Measurements from ENCODE around the gene JAK3. TPM values are rescaled to one million over a fixed set of nuclear protein-coding genes. Genes with fewer than 3 reads are reported as not detected.

JAK3 gene
- total RNA-seq, 2 donors from 2014 or later: 2.0 to 3.1 TPM

- no peak overlapping the region for H3K4me3 ChIP-seq
- DNase-seq: no peak
- no peak for TF ChIP-seq POLR2A (IDR thresholded peaks at IDR 0.05)
- no peak for TF ChIP-seq CTCF (IDR thresholded peaks at IDR 0.05)
- H3K4me1 ChIP-seq: peaks cover 14% of the 10 kb centered on the region
- intact Hi-C loops (cut with DNase I): no loop called here
- no peaks in the 10 kb centered on the region for H3K9me3 ChIP-seq
- 57 to 64% methylated on average over 7 to 10 of the region's 10 CpGs for WGBS, 2 donors
- ATAC-seq: no peak
- H3K36me3 ChIP-seq (replicated peaks in 1 of 2; ENCODE audit: insufficient read depth in 1 of 2, low read depth in 2 of 2): no peaks in the 10 kb centered on the region
- peaks cover 0 to 30% of the 10 kb centered on the region in 2 donors for H3K27me3 ChIP-seq
- no peak overlapping the region for H3K27ac ChIP-seq
Measured at GRCh38 chr19:17871032-17871877, 23.5 kb upstream of the JAK3 start.

DNA sequence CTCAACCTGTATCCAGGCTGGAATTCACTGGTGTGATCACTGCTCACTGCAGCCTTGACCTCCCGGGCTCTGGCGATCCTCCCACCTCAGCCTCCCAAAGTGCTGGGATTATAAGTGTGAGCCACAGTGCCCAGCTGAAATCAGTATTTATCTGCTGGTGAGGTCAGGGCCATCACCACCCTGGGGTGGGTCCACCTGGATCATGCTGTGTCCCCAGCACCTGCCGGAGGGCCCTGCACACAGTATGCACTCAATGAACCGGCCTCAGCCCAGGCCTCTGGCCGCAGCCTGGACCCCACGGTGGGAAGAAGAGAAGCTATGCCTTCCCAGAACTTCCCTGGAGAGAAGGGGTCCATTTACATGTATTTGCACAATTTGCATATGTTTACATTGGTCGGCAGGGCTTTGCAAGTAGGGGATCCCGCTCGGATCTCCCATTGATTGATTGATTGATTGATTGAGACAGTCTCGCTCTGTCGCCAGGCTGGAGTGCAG is 21.4 kb upstream of the JAK3 start:
- Histone ChIP-seq H3K27me3 (peaks cover 0 to 30% of the 10 kb centered on the region in 2 donors), H3K4me3 (no peak overlapping the region), H3K4me1 (peaks cover 14% of the 10 kb centered on the region), H3K36me3 (replicated peaks in 1 of 2; ENCODE audit: insufficient read depth in 1 of 2, low read depth in 2 of 2) (peaks cover 0 to under 1% of the 10 kb centered on the region in 2 donors), H3K27ac (no peak overlapping the region), H3K9me3 (no peaks in the 10 kb centered on the region)
- TF ChIP-seq POLR2A (IDR thresholded peaks at IDR 0.05) (no peak), CTCF (IDR thresholded peaks at IDR 0.05) (no peak)
- WGBS, 2 donors: 36 to 42% methylated on average over 10 to 11 of the region's 11 CpGs
- DNase-seq: no peak
- no peak for ATAC-seq
- intact Hi-C loops (cut with DNase I): loop anchor here (5.0 kb wide), 1 partner anchor 68 kb away; no protein-coding TSS in a partner anchor

DNA sequence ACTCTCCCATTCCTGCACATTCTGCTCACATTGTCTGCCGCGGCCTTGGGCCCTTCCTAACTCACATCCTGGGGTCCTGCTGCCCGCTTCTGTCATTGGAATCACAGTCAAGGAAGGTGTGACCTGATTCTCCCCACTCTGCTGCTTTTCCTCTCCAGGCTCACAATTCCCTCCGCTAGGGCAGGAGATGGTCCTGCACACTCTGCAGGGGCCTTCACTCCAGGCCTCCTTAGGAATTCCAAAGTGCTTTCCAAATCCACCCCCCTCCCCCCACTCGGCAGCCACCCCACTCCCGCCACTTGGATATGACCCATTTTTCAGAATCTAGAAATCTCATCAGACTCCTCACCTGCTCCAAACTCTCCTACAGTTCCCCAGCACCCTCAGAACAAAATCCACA is 20.9 kb upstream of the JAK3 start:
- Histone ChIP-seq H3K36me3 (replicated peaks in 1 of 2; ENCODE audit: insufficient read depth in 1 of 2, low read depth in 2 of 2) (peaks cover 1 to 4% of the 10 kb centered on the region in 2 donors), H3K4me3 (no peak overlapping the region), H3K27me3 (peaks cover 0 to 27% of the 10 kb centered on the region in 2 donors), H3K4me1 (peaks cover 16% of the 10 kb centered on the region), H3K9me3 (no peaks in the 10 kb centered on the region), H3K27ac (no peak overlapping the region)
- TF ChIP-seq POLR2A (IDR thresholded peaks at IDR 0.05): no peak
- no peak for TF ChIP-seq CTCF (IDR thresholded peaks at IDR 0.05)
- intact Hi-C loops (cut with DNase I): loop anchor here (5.0 kb wide), 1 partner anchor 69 kb away; no protein-coding TSS in a partner anchor
- no peak for DNase-seq
- 26 to 41% methylated on average over 6 of the region's 6 CpGs for WGBS, 2 donors
- no peak for ATAC-seq

DNA sequence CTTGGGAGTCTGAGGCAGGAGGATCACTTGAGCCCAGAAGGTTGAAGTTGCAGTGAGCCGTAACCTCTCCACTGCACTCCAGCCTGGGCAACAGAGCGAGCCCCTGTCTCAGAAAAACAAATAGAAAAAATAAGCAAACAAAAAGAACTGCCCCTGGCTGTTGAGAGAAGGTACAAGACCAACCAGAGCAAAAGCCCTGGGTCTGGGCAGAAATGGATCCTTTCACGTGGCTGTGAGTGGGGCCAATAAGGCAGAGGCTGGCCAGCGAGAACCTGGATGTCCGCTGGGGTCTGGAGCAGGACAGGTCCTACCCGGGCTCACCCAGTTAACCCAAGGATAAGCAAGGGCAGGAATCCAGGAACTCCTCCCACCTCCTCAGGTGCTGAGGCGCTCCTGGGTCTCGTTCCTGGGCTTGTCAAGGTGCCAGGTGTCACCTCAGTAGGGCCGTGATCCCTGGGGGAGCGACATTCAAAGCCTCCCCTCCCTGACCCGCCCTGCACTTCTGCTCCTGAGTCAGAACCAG is 19.2 kb upstream of the JAK3 start:
- no peak for DNase-seq
- 43 to 53% methylated on average over 6 to 11 of the region's 11 CpGs for WGBS, 2 donors
- no peak overlapping the region for H3K4me3 ChIP-seq
- no peak overlapping the region for H3K27ac ChIP-seq
- intact Hi-C loops (cut with DNase I): loop anchor here (5.0 kb wide), 1 partner anchor 70 kb away; no protein-coding TSS in a partner anchor
- H3K27me3 ChIP-seq: peaks cover 0 to 17% of the 10 kb centered on the region in 2 donors
- H3K9me3 ChIP-seq: no peaks in the 10 kb centered on the region
- no peak for TF ChIP-seq POLR2A (IDR thresholded peaks at IDR 0.05)
- TF ChIP-seq CTCF (IDR thresholded peaks at IDR 0.05): no peak
- H3K4me1 ChIP-seq: peaks cover 17% of the 10 kb centered on the region
- no peak for ATAC-seq
- H3K36me3 ChIP-seq (replicated peaks in 1 of 2; ENCODE audit: insufficient read depth in 1 of 2, low read depth in 2 of 2): peaks cover 17 to 19% of the 10 kb centered on the region in 2 donors

Measured in body of pancreas (tissue), 4 donors.